ENCODE data around the gene CDH22.

Gene CDH22

GRCh38 chr20:46129955-46130481 lies 178.3 kb downstream of the CDH22 start:
- DNase-seq (ENCODE audit: low spot score) (no peak), ATAC-seq (ENCODE audit: low read depth) (no peak)
- H3K27me3 ChIP-seq (ENCODE audit: insufficient read depth, poor library complexity, severe bottlenecking) = no peaks in the 10 kb centered on the region
- H3K4me3 ChIP-seq (ENCODE audit: severe bottlenecking) = no peak overlapping the region
- H3K36me3 ChIP-seq (ENCODE audit: low read depth) = peaks cover 10% of the 10 kb centered on the region
- no peaks in the 10 kb centered on the region for H3K4me1 ChIP-seq (ENCODE audit: insufficient read depth, poor library complexity, severe bottlenecking)
- no peak for TF ChIP-seq CTCF (IDR thresholded peaks at IDR 0.05; ENCODE audit: poor library complexity, severe bottlenecking)
- no peaks in the 10 kb centered on the region for H3K9me3 ChIP-seq (ENCODE audit: severe bottlenecking)
- no peak overlapping the region for H3K27ac ChIP-seq (ENCODE audit: poor library complexity, severe bottlenecking)

DNA sequence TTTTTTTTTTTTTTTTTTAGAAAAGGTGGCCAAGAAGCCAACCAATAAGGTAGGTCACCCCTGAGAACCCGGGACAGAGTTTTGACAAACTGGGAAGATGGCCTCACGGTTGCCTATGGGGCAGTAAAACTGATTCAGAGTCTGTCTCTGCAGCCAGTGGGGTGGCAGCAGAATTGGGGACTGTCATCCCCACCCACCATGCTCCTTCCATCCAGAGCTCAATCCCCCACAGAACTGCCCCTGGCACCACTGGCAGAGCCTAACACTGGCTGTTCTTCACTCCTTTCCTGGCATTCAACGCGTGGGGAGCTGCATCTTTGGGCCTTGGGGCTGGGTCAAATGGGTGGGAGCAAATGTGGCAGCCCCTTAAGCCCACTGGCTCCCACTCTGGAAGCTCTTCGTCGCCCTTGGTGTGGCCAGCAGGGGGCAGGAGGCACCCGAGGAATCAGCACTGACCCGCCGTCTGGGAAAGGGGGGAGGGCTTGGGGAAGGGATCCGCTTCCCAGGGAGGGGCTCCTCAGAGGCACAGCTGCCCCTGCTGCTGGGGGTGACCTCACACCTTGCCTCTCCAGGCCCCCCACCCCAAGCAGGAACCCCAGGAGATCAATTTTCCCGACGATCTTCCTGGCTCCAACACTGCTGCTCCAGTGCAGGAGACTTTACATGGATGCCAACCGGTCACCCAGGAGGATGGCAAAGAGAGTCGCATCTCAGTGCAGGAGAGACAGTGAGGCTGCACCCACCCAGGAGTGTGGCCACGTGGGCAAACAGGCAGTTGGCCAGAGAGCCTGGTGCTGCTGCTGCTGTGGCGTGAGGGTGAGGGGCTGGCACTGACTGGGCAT lies 179.8 kb downstream of the CDH22 start:
- ATAC-seq (ENCODE audit: low read depth) = no peak
- Histone ChIP-seq H3K4me1 (ENCODE audit: insufficient read depth, poor library complexity, severe bottlenecking) (no peaks in the 10 kb centered on the region), H3K36me3 (ENCODE audit: low read depth) (peaks cover 22% of the 10 kb centered on the region), H3K4me3 (ENCODE audit: severe bottlenecking) (no peak overlapping the region), H3K27me3 (ENCODE audit: insufficient read depth, poor library complexity, severe bottlenecking) (no peaks in the 10 kb centered on the region), H3K27ac (ENCODE audit: poor library complexity, severe bottlenecking) (no peak overlapping the region), H3K9me3 (ENCODE audit: severe bottlenecking) (no peaks in the 10 kb centered on the region)
- DNase-seq (ENCODE audit: low spot score) = peak; percentile 78
- TF ChIP-seq CTCF (IDR thresholded peaks at IDR 0.05; ENCODE audit: poor library complexity, severe bottlenecking) = peak; percentile 75

- no peak for ATAC-seq (ENCODE audit: low read depth)
- Histone ChIP-seq H3K36me3 (ENCODE audit: low read depth) (peaks cover 33% of the 10 kb centered on the region), H3K4me3 (ENCODE audit: severe bottlenecking) (no peak overlapping the region), H3K27me3 (ENCODE audit: insufficient read depth, poor library complexity, severe bottlenecking) (no peaks in the 10 kb centered on the region), H3K4me1 (ENCODE audit: insufficient read depth, poor library complexity, severe bottlenecking) (no peaks in the 10 kb centered on the region), H3K9me3 (ENCODE audit: severe bottlenecking) (no peaks in the 10 kb centered on the region), H3K27ac (ENCODE audit: poor library complexity, severe bottlenecking) (no peak overlapping the region)
- TF ChIP-seq CTCF (IDR thresholded peaks at IDR 0.05; ENCODE audit: poor library complexity, severe bottlenecking) = no peak
- peak; percentile 74 for DNase-seq (ENCODE audit: low spot score)
These were observed 180.8 kb downstream of the CDH22 start for GRCh38 chr20:46127396-46128010.

DNA sequence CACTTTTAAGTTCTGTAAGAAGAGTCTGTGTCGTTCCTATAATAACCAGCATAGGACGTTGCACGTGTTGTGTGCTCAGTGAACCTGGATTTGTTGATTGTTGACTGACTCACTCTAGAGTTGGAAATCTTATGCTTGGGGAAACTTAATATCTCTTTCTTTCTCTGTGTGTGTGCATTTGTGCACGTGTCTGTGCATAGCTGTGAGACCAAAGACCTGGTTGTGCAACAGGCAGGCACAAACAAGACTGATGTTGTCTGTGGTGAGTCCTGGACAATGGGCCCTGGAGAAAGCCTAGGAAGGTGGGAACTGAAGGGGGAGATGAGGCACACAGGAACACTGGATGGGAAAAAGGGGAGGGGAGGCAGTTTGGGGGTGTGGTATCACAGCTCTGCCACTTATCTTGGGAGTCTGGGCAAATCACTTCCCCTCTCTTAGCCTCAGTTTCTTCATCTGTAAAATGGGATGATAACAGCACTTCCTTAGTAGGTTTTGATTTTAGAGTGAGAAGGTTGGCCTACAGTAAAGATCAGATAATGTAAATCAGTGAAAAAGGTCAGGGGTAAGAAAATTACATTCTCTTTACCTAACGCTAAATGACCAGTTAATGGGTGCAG lies 181.8 kb downstream of the CDH22 start:
- peaks cover 42% of the 10 kb centered on the region for H3K36me3 ChIP-seq (ENCODE audit: low read depth)
- no peak overlapping the region for H3K4me3 ChIP-seq (ENCODE audit: severe bottlenecking)
- peak; percentile 59 for DNase-seq (ENCODE audit: low spot score)
- no peaks in the 10 kb centered on the region for H3K27me3 ChIP-seq (ENCODE audit: insufficient read depth, poor library complexity, severe bottlenecking)
- no peak for TF ChIP-seq CTCF (IDR thresholded peaks at IDR 0.05; ENCODE audit: poor library complexity, severe bottlenecking)
- H3K4me1 ChIP-seq (ENCODE audit: insufficient read depth, poor library complexity, severe bottlenecking) = peaks cover 9% of the 10 kb centered on the region
- H3K9me3 ChIP-seq (ENCODE audit: severe bottlenecking) = no peaks in the 10 kb centered on the region
- H3K27ac ChIP-seq (ENCODE audit: poor library complexity, severe bottlenecking) = no peak overlapping the region
- no peak for ATAC-seq (ENCODE audit: low read depth)
